K562 (cell line): ENCODE measurements around the gene PALMD. TPM values are rescaled to one million over a fixed set of nuclear protein-coding genes. Genes with fewer than 3 reads are reported as not detected.

Experiments
- ATAC-seq: fragments of 200-7000 bp; cut with Tn5 transposase; 3 replicates; pipeline ENCODE4 v1.9.1; 2020; ENCODE audit warnings: moderate library complexity
- BruUV-seq: library from RNA; stranded (reverse); fragments of 400-500 nt; replicated peaks from 2 replicates; lab custom pipeline; 2021; lab: Mats Ljungman, UMichigan
- CTCF ChIA-PET: fragments of 300-600 bp; formaldehyde crosslinking; extraction: SDS; loops from one replicate; lab custom pipeline; 2021; ENCODE audit warnings: low intra/inter-chr PET ratio; lab: Yijun Ruan, JAX
- POLR2A ChIA-PET: fragments of 300-600, 350-650 bp; sonication (Branson Sonifier 250); formaldehyde crosslinking; extraction: SDS; loops from one replicate; lab custom pipeline; 2021; ENCODE audit warnings: antibody characterized with exemption, inconsistent platforms; lab: Yijun Ruan, JAX
- DNase-seq, 4 experiments: peaks; one replicate each; pipeline versions ENCODE4 v3.0.0 to v3.0.0-alpha.2; 2011 to 2018; ENCODE audit warnings: low spot score in 3 of 4, mixed read lengths in 3 of 4; ENCODE audit errors: extremely low read depth in 1 of 4
- FAIRE-seq: peaks from 2 replicates; lab custom pipeline; 2011; peaks lifted over from hg19 to GRCh38; lab: Jason Lieb, UNC
- H2AFZ ChIP-seq: 2 replicates; pipeline ENCODE4 v1.6.0; 2011; ENCODE audit warnings: low read depth, low read length, control low read depth, inconsistent platforms
- H3K27ac ChIP-seq: fragments of 200-600 bp; 3 replicates; pipeline ENCODE4 v1.8.0; 2011; ENCODE audit warnings: low read depth, mild to moderate bottlenecking, control low read depth, inconsistent platforms, low read length, moderate library complexity, mixed read lengths; ENCODE audit errors: extremely low read depth
- H3K27me3 ChIP-seq, 2 experiments: fragments of 300-600 bp in 1 of 2; 2 replicates in 1 of 2; 3 replicates in 1 of 2; pipeline versions ENCODE4 v1.6.0 to v1.8.0; 2011; ENCODE audit warnings: inconsistent platforms in 2 of 2, low read length in 2 of 2, mild to moderate bottlenecking in 1 of 2, mixed read lengths in 1 of 2, moderate library complexity in 1 of 2; ENCODE audit not compliant: control insufficient read depth in 2 of 2, insufficient read depth in 2 of 2
- H3K36me3 ChIP-seq: fragments of 300-600 bp; 3 replicates; pipeline ENCODE4 v1.8.0; 2011; ENCODE audit warnings: mild to moderate bottlenecking, low read length, inconsistent platforms; ENCODE audit not compliant: control insufficient read depth, insufficient read depth
- H3K4me1 ChIP-seq, 2 experiments: fragments of 200-600 bp in 1 of 2; replicated peaks in 1 of 2; 2 replicates in 1 of 2; 3 replicates in 1 of 2; pipeline versions ENCODE4 v1.5.1 to v1.8.0; 2011; ENCODE audit warnings: inconsistent platforms in 2 of 2, low read length in 2 of 2, mild to moderate bottlenecking in 1 of 2, mixed read lengths in 1 of 2, moderate library complexity in 1 of 2; ENCODE audit not compliant: control insufficient read depth in 2 of 2, insufficient read depth in 2 of 2
- H3K4me2 ChIP-seq: 2 replicates; pipeline ENCODE4 v1.6.1; 2011; ENCODE audit warnings: low read length, control low read depth, inconsistent platforms, mixed read lengths; ENCODE audit not compliant: insufficient read depth
- H3K4me3 ChIP-seq: fragments of 200-600 bp; sonication (generic), shearing (Covaris generic); 2 replicates; pipeline ENCODE4 v1.5.1; 2016; ENCODE audit warnings: control low read depth, inconsistent platforms
- H3K79me2 ChIP-seq: fragments of 200-600 bp; 3 replicates; pipeline ENCODE4 v1.8.0; 2011; ENCODE audit warnings: low read length, inconsistent platforms; ENCODE audit not compliant: control insufficient read depth, insufficient read depth
- H3K9ac ChIP-seq, 2 experiments: 2 replicates each; pipeline versions ENCODE4 v1.6.0 to v1.6.1; 2011; ENCODE audit warnings: low read depth in 2 of 2, low read length in 2 of 2, control low read depth in 1 of 2, inconsistent platforms in 1 of 2, mild to moderate bottlenecking in 1 of 2, mixed read lengths in 1 of 2; ENCODE audit not compliant: insufficient read depth in 1 of 2
- H3K9me1 ChIP-seq: one replicate; pipeline ENCODE4 v1.6.0; 2011; ENCODE audit warnings: inconsistent platforms, mild to moderate bottlenecking, low read length, moderate library complexity; ENCODE audit not compliant: control insufficient read depth, insufficient read depth
- H3K9me3 ChIP-seq: replicated peaks from 2 replicates; pipeline ENCODE4 v1.5.1; 2011; ENCODE audit warnings: low read depth, low read length, inconsistent platforms; ENCODE audit not compliant: control insufficient read depth, insufficient read depth
- H4K20me1 ChIP-seq: replicated peaks from 2 replicates; pipeline ENCODE4 v1.6.1; 2011; ENCODE audit warnings: low read length, inconsistent platforms, mixed read lengths; ENCODE audit not compliant: control insufficient read depth, insufficient read depth
- CTCF ChIP-seq, 3 experiments: IDR thresholded peaks in 2 of 3; conservative IDR thresholded peaks in 1 of 3; 2 replicates each; pipeline ENCODE4 v1.5.1; 2011 to 2012; ENCODE audit warnings: low read length in 3 of 3, mild to moderate bottlenecking in 3 of 3, control low read depth in 2 of 3, improper control_type of control experiment in 1 of 3, inconsistent platforms in 1 of 3, low read depth in 1 of 3, mixed read lengths in 1 of 3, moderate library complexity in 1 of 3; ENCODE audit not compliant: insufficient read depth in 2 of 3
- MGA ChIP-seq: fragments of 450-650 bp; IDR thresholded peaks from 2 replicates; pipeline ENCODE4 v1.6.1; 2016; ENCODE audit warnings: mild to moderate bottlenecking, moderate library complexity
- SMC3 ChIP-seq: conservative IDR thresholded peaks from 2 replicates; pipeline ENCODE4 v1.6.1; 2011; ENCODE audit warnings: low read depth, low read length, improper control_type of control experiment; ENCODE audit not compliant: insufficient read depth
- WGBS: fragments of 100-300 bp; shearing (Covaris generic); methylation state at CpG from one replicate; pipeline ENCODE4 v1.1.6; 2016; ENCODE audit warnings: low coverage, mixed read lengths; ENCODE audit not compliant: insufficient coverage; ENCODE audit errors: missing lambda C conversion rate; 5-methylcytosine and 5-hydroxymethylcytosine counted together
- in situ Hi-C: fragments of 300-500 bp; cut with MboI; formaldehyde crosslinking; loops from 4 replicates; pipeline ENCODE4 v1.15.0; 2018; ENCODE audit warnings: inconsistent platforms, mixed read lengths
- intact Hi-C: fragments of 100-400 bp; cut with micrococcal nuclease; formaldehyde crosslinking; loops from 2 replicates; pipeline ENCODE4 v1.14.2; 2022
- polyA plus RNA-seq, 8 experiments: library from polyadenylated mRNA; depleted of rRNA in 4 of 8; stranded (reverse) in 5 of 8; unstranded in 3 of 8; fragments of >200 nt; fragmentation: Nextera tagmentation in 2 of 8; fragmentation: Illumina TruSeq in 1 of 8; extraction: Ambion mirVana in 2 of 8; extraction: Trizol in 1 of 8; gene quantifications; 2 replicates each; pipeline versions ENCODE4 v1.2.1 to v1.2.3, GENCODE V29; 2011 to 2014; ENCODE audit warnings: inconsistent platforms in 1 of 8, missing spikeins in 1 of 8
- total RNA-seq, 7 experiments: library from RNA; depleted of rRNA in 6 of 7; stranded (reverse); fragments of >200 nt in 6 of 7; fragmentation: Illumina TruSeq in 2 of 7; extraction: Trizol in 2 of 7; gene quantifications; 2 replicates each; pipeline versions ENCODE4 v1.2.1 to v1.2.3, GENCODE V29; 2011 to 2021; ENCODE audit warnings: low replicate concordance in 1 of 7
- TF ChIP-seq, protein P1 (sequence below): fragments of 450-650 bp; formaldehyde crosslinking; IDR thresholded peaks from 2 replicates; pipeline ENCODE4 v1.4.0; 2020; ENCODE audit warnings: mild to moderate bottlenecking, moderate library complexity

The PALMD gene
- total and polyA plus RNA-seq, 9 of the 15 experiments (the other 6 are each of a cell fraction or from before 2014, with no cell fraction given): 2.7 to 13.5 (median 5.4) TPM

GRCh38 chr1:99685516-99686180, 39.7 kb downstream of the PALMD start:
- ATAC-seq (peak; percentile 98), FAIRE-seq (peak; percentile 94), DNase-seq (peak; percentile 36 to 79 (median 45))
- intact Hi-C loops (loop anchor here (1.0 to 10.0 kb wide), 3 partner anchors 208 to 505 kb away; no protein-coding TSS in a partner anchor), in situ Hi-C loops (no loop called here)
- H3K79me2 ChIP-seq: no peaks in the 10 kb centered on the region
- H3K27me3 ChIP-seq: no peaks in the 10 kb centered on the region
- H3K9me3 ChIP-seq: no peaks in the 10 kb centered on the region
- POLR2A ChIA-PET: interaction anchor here (1.0 kb wide), 1 partner anchor 10 kb away, joined by 5 read pairs; no protein-coding TSS in a partner anchor
- BruUV-seq: no TSS peak
- H2AFZ ChIP-seq: peak overlapping the region; percentile 67
- no peak overlapping the region for H3K9ac ChIP-seq
- H3K4me3 ChIP-seq: no peak overlapping the region
- WGBS: 9% methylated on average over 6 of the region's 6 CpGs
- H4K20me1 ChIP-seq: no peaks in the 10 kb centered on the region
- H3K9me1 ChIP-seq: no peaks in the 10 kb centered on the region
- no peak overlapping the region; the same call in 2 of the 3 replicates for H3K27ac ChIP-seq
- H3K36me3 ChIP-seq: no peaks in the 10 kb centered on the region
- no peak overlapping the region for H3K4me2 ChIP-seq
- CTCF ChIA-PET: interaction anchor here (2.3 kb wide), 1 partner anchor 505 kb away, joined by 11 read pairs; no protein-coding TSS in a partner anchor
- H3K4me1 ChIP-seq: no peaks in the 10 kb centered on the region
- TF ChIP-seq, protein P1, sequence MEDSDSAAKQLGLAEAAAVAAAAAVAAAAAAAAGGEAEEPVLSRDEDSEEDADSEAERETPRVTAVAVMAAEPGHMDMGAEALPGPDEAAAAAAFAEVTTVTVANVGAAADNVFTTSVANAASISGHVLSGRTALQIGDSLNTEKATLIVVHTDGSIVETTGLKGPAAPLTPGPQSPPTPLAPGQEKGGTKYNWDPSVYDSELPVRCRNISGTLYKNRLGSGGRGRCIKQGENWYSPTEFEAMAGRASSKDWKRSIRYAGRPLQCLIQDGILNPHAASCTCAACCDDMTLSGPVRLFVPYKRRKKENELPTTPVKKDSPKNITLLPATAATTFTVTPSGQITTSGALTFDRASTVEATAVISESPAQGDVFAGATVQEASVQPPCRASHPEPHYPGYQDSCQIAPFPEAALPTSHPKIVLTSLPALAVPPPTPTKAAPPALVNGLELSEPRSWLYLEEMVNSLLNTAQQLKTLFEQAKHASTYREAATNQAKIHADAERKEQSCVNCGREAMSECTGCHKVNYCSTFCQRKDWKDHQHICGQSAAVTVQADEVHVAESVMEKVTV: peak; percentile 20; the same call in 1 of the 2 replicates
- TF ChIP-seq MGA (no peak), SMC3 (peak; percentile 66), CTCF (IDR thresholded peaks at IDR 0.05 in 2 of 3, conservative IDR thresholded peaks at IDR 0.05 in 1 of 3; ENCODE audit: insufficient read depth in 2 of 3, low read depth in 1 of 3, low read length in 3 of 3) (peak; percentile 65 to 82 (median 70))
